Dermis blood vessel endothelial cell (primary cell): ENCODE data around the gene USH1C. TPM values are rescaled to one million over a fixed set of nuclear protein-coding genes. Genes with fewer than 3 reads are reported as not detected.

Experiments used
- DNase-seq: peaks from one replicate; pipeline ENCODE4 v3.0.0; 2010
- total RNA-seq: library from RNA; depleted of rRNA; stranded (reverse); fragments of >200 nt; gene quantifications from 2 replicates; pipeline ENCODE4 v1.2.3, GENCODE V29; 2014

USH1C gene
- total RNA-seq, 1 donor from 2014 or later, result not detected

GRCh38 chr11:17462940-17463339, 81.3 kb downstream of the USH1C start:
- no peak for DNase-seq

GRCh38 chr11:17460406-17460805, 83.8 kb downstream of the USH1C start:
- DNase-seq, result no peak

GRCh38 chr11:17459236-17459896, 84.8 kb downstream of the USH1C start:
- no peak for DNase-seq

GRCh38 chr11:17458268-17458667, 85.9 kb downstream of the USH1C start:
- DNase-seq, result no peak

GRCh38 chr11:17457396-17458173, 86.6 kb downstream of the USH1C start:
- DNase-seq, result no peak

DNA sequence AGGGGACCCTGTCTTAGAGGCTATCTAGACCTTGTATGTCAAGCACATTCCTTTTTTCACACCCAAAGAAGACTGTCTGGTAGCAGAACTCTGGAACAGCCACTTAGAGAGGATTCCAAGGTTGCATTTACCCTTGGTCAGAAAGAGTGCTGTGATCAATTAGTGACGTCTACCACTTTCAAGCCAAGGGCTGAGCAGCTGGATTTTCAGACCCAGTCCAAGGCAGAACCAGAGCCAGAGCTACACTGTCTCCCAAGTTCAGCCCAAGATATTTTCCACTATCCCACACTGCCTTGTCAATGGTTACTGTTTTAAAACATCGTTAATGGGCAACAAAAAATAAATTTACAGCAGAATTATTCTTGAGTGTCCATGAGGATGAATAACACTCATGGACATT, 91.5 kb downstream of the USH1C start:
- no peak for DNase-seq

DNA sequence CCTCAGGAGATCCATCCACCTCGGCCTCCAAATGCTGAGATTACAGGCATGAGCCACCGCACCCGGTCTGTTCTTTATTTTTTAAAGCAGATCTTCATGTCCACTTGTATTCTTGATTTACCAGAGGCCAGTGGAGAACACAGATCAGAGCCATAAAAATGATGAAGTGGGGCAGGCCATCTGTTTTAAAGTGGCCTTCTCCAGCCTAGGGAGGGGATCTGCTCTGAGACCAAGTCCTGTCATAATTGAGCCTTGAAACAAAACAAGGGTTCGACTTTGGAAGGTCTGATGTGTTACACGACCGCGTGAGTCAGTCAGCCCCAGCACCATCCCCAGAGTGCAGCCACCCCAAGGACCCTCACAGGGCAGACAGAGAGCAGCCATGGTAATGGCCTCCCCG, 95.1 kb downstream of the USH1C start:
- DNase-seq, result no peak

GRCh38 chr11:17446482-17446881, 97.7 kb downstream of the USH1C start:
- no peak for DNase-seq

DNA sequence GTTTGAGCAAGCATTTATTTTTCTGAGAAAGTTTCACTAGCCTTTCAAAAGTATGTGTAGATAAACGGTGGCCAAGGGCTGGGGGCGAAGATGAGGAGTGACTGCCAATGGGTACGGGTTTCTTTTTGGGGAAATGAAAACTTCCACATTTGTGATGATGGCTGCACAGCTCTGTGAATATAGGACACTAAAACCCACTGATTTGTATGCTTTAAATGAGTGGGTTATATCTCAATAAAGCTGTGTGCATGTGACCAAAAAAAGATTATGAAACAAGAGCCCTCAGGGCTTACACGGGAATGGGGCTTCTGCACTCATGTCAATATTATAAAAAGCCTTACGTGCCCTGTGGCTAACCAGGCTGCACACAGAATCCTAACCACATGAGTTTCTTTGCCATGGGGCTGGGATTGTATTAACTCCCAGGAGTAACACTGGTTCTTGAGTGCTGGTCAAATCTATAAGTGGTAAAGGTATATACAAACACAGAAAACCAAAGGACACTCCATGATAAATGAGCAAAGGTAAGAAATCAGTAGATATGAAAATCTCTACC, 98.9 kb downstream of the USH1C start:
- no peak for DNase-seq

GRCh38 chr11:17443926-17444690, 100.1 kb downstream of the USH1C start:
- DNase-seq, result no peak

Other genes with a start within 250 kb of the USH1C start
- gene NCR3LG1, start 192.6 kb downstream of the USH1C start, total RNA-seq, result 0.85 and 2.7 TPM in 2 replicates
- 0.65 and 3.6 TPM in 2 replicates for gene KCNJ11, start 155.8 kb downstream of the USH1C start, total RNA-seq
- gene ABCC8, start 67.6 kb downstream of the USH1C start, total RNA-seq, result not detected in 2 replicates
- not detected in 2 replicates for gene OTOG, start 2.8 kb upstream of the USH1C start, total RNA-seq
- gene MYOD1, start 175.2 kb upstream of the USH1C start, total RNA-seq, result not detected in 2 replicates
- gene KCNC1, start 190.4 kb upstream of the USH1C start, total RNA-seq, result not detected in 2 replicates